ENCODE results near the gene PRKAB2.

- TF ChIP-seq, protein P1, sequence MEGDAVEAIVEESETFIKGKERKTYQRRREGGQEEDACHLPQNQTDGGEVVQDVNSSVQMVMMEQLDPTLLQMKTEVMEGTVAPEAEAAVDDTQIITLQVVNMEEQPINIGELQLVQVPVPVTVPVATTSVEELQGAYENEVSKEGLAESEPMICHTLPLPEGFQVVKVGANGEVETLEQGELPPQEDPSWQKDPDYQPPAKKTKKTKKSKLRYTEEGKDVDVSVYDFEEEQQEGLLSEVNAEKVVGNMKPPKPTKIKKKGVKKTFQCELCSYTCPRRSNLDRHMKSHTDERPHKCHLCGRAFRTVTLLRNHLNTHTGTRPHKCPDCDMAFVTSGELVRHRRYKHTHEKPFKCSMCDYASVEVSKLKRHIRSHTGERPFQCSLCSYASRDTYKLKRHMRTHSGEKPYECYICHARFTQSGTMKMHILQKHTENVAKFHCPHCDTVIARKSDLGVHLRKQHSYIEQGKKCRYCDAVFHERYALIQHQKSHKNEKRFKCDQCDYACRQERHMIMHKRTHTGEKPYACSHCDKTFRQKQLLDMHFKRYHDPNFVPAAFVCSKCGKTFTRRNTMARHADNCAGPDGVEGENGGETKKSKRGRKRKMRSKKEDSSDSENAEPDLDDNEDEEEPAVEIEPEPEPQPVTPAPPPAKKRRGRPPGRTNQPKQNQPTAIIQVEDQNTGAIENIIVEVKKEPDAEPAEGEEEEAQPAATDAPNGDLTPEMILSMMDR (IDR thresholded peaks at IDR 0.05): no peak
- no peak for TF ChIP-seq POLR2A (IDR thresholded peaks at IDR 0.05)
- no peak for TF ChIP-seq POLR2AphosphoS5 (IDR thresholded peaks at IDR 0.05)
These were observed 38.7 kb upstream of the PRKAB2 start for GRCh38 chr1:147210987-147211386.

All from suprapubic skin (tissue), 4 donors.